Transverse colon (tissue), 4 donors: ENCODE data around the gene ZNF524. TPM values are rescaled to one million over a fixed set of nuclear protein-coding genes. Genes with fewer than 3 reads are reported as not detected.

Source experiments
- DNase-seq: peaks from one replicate; pipeline ENCODE4 v3.0.0-alpha.2; 2019
- H3K27ac ChIP-seq, 4 donors: fragments of 200-600 bp; sonication (generic); 2 replicates each; pipeline ENCODE4 v1.5.1; 2016 to 2018; ENCODE audit warnings: inconsistent platforms in 4 of 4
- H3K27me3 ChIP-seq: fragments of 200-600 bp; sonication (generic); 2 replicates; pipeline ENCODE4 v1.5.1; 2017; ENCODE audit warnings: inconsistent platforms
- H3K36me3 ChIP-seq, 4 donors: fragments of 200-600 bp; sonication (generic); 2 replicates each; pipeline ENCODE4 v1.5.1; 2017 to 2019; ENCODE audit warnings: inconsistent platforms in 4 of 4
- H3K4me1 ChIP-seq, 4 donors: fragments of 200-600 bp; sonication (generic); 2 replicates each; pipeline ENCODE4 v1.5.1; 2017 to 2020; ENCODE audit warnings: inconsistent platforms in 4 of 4
- H3K4me3 ChIP-seq, 4 donors: fragments of 200-600 bp; sonication (generic); 1 replicate in 1 of 4; 2 replicates in 3 of 4; pipeline versions ENCODE4 v1.5.1 to v1.6.1; 2017 to 2019; ENCODE audit warnings: inconsistent platforms in 4 of 4
- H3K9me3 ChIP-seq, 2 donors: fragments of 200-600 bp; sonication (generic); 2 replicates each; pipeline ENCODE4 v1.5.1; 2017 to 2019; ENCODE audit warnings: inconsistent platforms in 2 of 2
- CTCF ChIP-seq, 5 experiments: fragments of 200-600 bp in 3 of 5; fragments of 450-650 bp in 2 of 5; sonication (generic) in 3 of 5; IDR thresholded peaks; 1 replicate in 2 of 5; 2 replicates in 3 of 5; pipeline ENCODE4 v1.5.1; 2016 to 2017; ENCODE audit warnings: antibody characterized with exemption in 5 of 5, inconsistent platforms in 3 of 5, mild to moderate bottlenecking in 2 of 5, moderate library complexity in 1 of 5
- EP300 ChIP-seq: sonication (generic); formaldehyde crosslinking; IDR thresholded peaks from one replicate; pipeline ENCODE4 v1.6.1; 2017; ENCODE audit warnings: antibody characterized with exemption, low read depth
- POLR2A ChIP-seq: fragments of 450-650 bp; IDR thresholded peaks from one replicate; pipeline ENCODE4 v1.6.1; 2016; ENCODE audit warnings: antibody characterized with exemption, mild to moderate bottlenecking, moderate library complexity
- POLR2AphosphoS5 ChIP-seq, 3 donors: sonication (generic); formaldehyde crosslinking; IDR thresholded peaks; one replicate each; pipeline ENCODE4 v1.6.1; 2016; ENCODE audit warnings: antibody characterized with exemption in 3 of 3
- WGBS, 2 donors: methylation state at CpG; one replicate each; pipeline ENCODE4 v1.1.5; 2018; ENCODE audit warnings: low coverage in 1 of 2; 5-methylcytosine and 5-hydroxymethylcytosine counted together
- in situ Hi-C, 4 donors: fragments of 200-750 bp; cut with MboI; loops; one replicate each; pipeline versions ENCODE4 v1.15.0 to v1.15.1; 2017; ENCODE audit warnings: low sequenced_read_pairs in 3 of 4, low pct_ligation_motif_present in 1 of 4, low pct_unique_long_range_greater_than_20kb in 1 of 4
- intact Hi-C: fragments of 100-400 bp; cut with DNase I; formaldehyde crosslinking; loops from one replicate; pipeline ENCODE4 v1.15.1; 2023; ENCODE audit warnings: low total_unique reads
- total RNA-seq, 4 donors: library from RNA; depleted of rRNA; stranded (reverse); fragments of >200 nt; gene quantifications; one replicate each; pipeline ENCODE4 v1.1.0, GENCODE V29; 2016

Gene ZNF524
- total RNA-seq, 4 donors from 2014 or later = 17.7 to 51.1 (median 37.9) TPM

DNA sequence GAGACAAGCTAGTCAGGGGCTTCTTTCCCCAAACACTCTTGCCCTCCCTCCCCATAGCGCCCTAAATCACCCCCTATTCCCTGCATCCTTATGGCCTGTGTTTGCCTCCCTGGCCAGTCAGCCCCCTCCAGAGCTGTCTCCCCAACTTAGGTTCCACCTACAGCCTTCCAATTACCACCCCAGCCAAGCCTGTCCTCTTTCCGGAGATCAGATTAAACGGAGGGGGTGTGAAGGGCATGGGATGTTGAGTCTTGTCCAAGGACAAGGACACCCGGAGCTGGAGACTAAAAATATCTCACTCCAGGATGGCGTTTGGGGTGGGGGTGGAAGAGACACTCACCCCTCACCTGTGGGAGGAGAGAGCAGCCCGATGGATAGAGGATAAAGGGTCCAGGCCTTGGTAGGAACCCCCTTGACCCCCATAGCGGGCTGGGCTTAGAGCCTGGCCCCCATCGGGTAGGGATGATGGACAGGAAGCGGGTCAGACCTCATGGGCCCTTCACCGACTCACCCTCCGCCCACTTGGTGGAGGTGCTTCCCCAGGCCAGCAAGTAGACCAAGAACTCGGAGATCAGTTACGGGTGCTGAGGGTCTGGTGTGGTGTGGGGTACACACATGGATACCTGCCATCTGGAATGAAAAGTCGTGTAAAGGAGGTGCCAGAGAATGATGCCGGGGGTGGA lies 11.4 kb downstream of the ZNF524 start:
- no peak for DNase-seq
- TF ChIP-seq EP300 (no peak), CTCF (IDR thresholded peaks at IDR 0.05) (no peak)
- H3K27ac ChIP-seq = no peak overlapping the region
- peaks cover 0 to 14% (median 5%) of the 10 kb centered on the region in 4 donors for H3K36me3 ChIP-seq
- 80 to 95% methylated on average over 3 to 15 of the region's 15 CpGs for WGBS, 2 donors
- peaks cover 4 to 13% (median 5%) of the 10 kb centered on the region in 4 donors for H3K4me1 ChIP-seq
- in situ Hi-C loops = no loop called here
- H3K27me3 ChIP-seq = no peaks in the 10 kb centered on the region
- H3K4me3 ChIP-seq = no peak overlapping the region
- no peaks in the 10 kb centered on the region for H3K9me3 ChIP-seq
- intact Hi-C loops = loop anchor here (10.0 kb wide), 1 partner anchor 97 kb away; no protein-coding TSS in a partner anchor

- Histone ChIP-seq H3K27me3 (no peaks in the 10 kb centered on the region), H3K9me3 (no peaks in the 10 kb centered on the region), H3K4me1 (peaks cover 0 to 6% (median 0%) of the 10 kb centered on the region in 4 donors), H3K4me3 (no peak overlapping the region), H3K36me3 (peaks cover 0 to 17% (median 6%) of the 10 kb centered on the region in 4 donors), H3K27ac (no peak overlapping the region)
- intact Hi-C loops = loop anchor here (10.0 kb wide), 1 partner anchor 97 kb away; no protein-coding TSS in a partner anchor
- in situ Hi-C loops = no loop called here
- no peak for DNase-seq
- no peak for TF ChIP-seq POLR2A
- no peak for TF ChIP-seq CTCF (IDR thresholded peaks at IDR 0.05)
- no peak for TF ChIP-seq POLR2AphosphoS5 (IDR thresholded peaks at IDR 0.05)
- TF ChIP-seq EP300 = no peak
- 83 to 88% methylated on average over 1 to 3 of the region's 3 CpGs for WGBS, 2 donors
Measured at GRCh38 chr19:55611983-55612645, 12.0 kb downstream of the ZNF524 start.

GRCh38 chr19:55613396-55613795 lies 13.3 kb downstream of the ZNF524 start:
- no peak overlapping the region for H3K27ac ChIP-seq
- no peak for TF ChIP-seq POLR2AphosphoS5 (IDR thresholded peaks at IDR 0.05)
- no peak for TF ChIP-seq EP300
- TF ChIP-seq POLR2A = no peak
- no peak for TF ChIP-seq CTCF (IDR thresholded peaks at IDR 0.05)
- no peaks in the 10 kb centered on the region for H3K27me3 ChIP-seq
- no peak overlapping the region for H3K4me3 ChIP-seq
- peaks cover 0 to 18% (median 8%) of the 10 kb centered on the region in 4 donors for H3K36me3 ChIP-seq
- intact Hi-C loops = loop anchor here (10.0 kb wide), 1 partner anchor 99 kb away; no protein-coding TSS in a partner anchor
- 96% methylated on average over 27 of the region's 27 CpGs; no CpG with 5 or more reads in 1 of the 2 donors for WGBS, 2 donors
- peaks cover 0 to 6% (median 0%) of the 10 kb centered on the region in 4 donors for H3K4me1 ChIP-seq
- DNase-seq = no peak
- no peaks in the 10 kb centered on the region for H3K9me3 ChIP-seq
- in situ Hi-C loops = no loop called here

GRCh38 chr19:55613930-55614710 lies 14.0 kb downstream of the ZNF524 start:
- no peak for DNase-seq

More at GRCh38 chr19:55613930-55614710, 14.0 kb downstream of the ZNF524 start:
- no peak overlapping the region for H3K4me3 ChIP-seq
- WGBS, 2 donors = 93 to 95% methylated on average over 3 to 66 of the region's 75 CpGs
- in situ Hi-C loops = no loop called here
- H3K27me3 ChIP-seq = no peaks in the 10 kb centered on the region
- peaks cover 0 to 18% (median 8%) of the 10 kb centered on the region in 4 donors for H3K36me3 ChIP-seq
- H3K9me3 ChIP-seq = no peaks in the 10 kb centered on the region
- intact Hi-C loops = loop anchor here (10.0 kb wide), 1 partner anchor 99 kb away; no protein-coding TSS in a partner anchor
- H3K27ac ChIP-seq = no peak overlapping the region
- no peak for TF ChIP-seq POLR2A
- TF ChIP-seq EP300 = no peak
- TF ChIP-seq POLR2AphosphoS5 (IDR thresholded peaks at IDR 0.05) = no peak
- no peak for TF ChIP-seq CTCF (IDR thresholded peaks at IDR 0.05)
- H3K4me1 ChIP-seq = peaks cover 0 to 6% (median 0%) of the 10 kb centered on the region in 4 donors
